Pancreas (tissue), 10 donors: Measurements from ENCODE around the gene TP53TG5. TPM values are rescaled to one million over a fixed set of nuclear protein-coding genes. Genes with fewer than 3 reads are reported as not detected.
A peak's percentile ranks its signal among the peaks of the same experiment; 100 is the strongest.

Experiments used
- ATAC-seq, 4 donors: fragments of 200-7000 bp; cut with Tn5 transposase; one replicate each; pipeline versions ENCODE4 v1.8.0 to v1.9.1; 2020; ENCODE audit warnings: mild to moderate bottlenecking in 4 of 4, moderate library complexity in 4 of 4
- DNase-seq, 6 donors: peaks; one replicate each; pipeline ENCODE4 v3.0.0-alpha.2; 2020
- FAIRE-seq: peaks from 2 replicates; lab custom pipeline; 2012; peaks lifted over from hg19 to GRCh38; lab: Jason Lieb, UNC
- H3K27ac ChIP-seq, 4 donors: fragments of 200-600 bp; sonication (generic); 1 replicate in 3 of 4; 2 replicates in 1 of 4; pipeline versions ENCODE4 v1.5.0 to v1.8.0; 2020
- H3K27me3 ChIP-seq, 4 donors: fragments of 200-600 bp; one replicate each; pipeline ENCODE4 v1.8.0; 2021
- H3K36me3 ChIP-seq, 3 donors: fragments of 200-600 bp; sonication (generic) in 1 of 3; one replicate each; pipeline versions ENCODE4 v1.5.0 to v1.8.0; 2020 to 2021
- H3K4me1 ChIP-seq, 3 donors: fragments of 200-600 bp; one replicate each; pipeline ENCODE4 v1.8.0; 2021
- H3K4me3 ChIP-seq, 4 donors: fragments of 200-600 bp; sonication (generic) in 2 of 4; one replicate each; pipeline versions ENCODE4 v1.5.0 to v1.8.0; 2020 to 2021
- H3K9me3 ChIP-seq, 4 donors: fragments of 200-600 bp; one replicate each; pipeline ENCODE4 v1.8.0; 2021
- WGBS, 2 donors: extraction: QIAGEN DNeasy Blood & Tissue Kit; methylation state at CpG; one replicate each; pipeline ENCODE4 v1.1.7; 2013; 5-methylcytosine and 5-hydroxymethylcytosine counted together
- intact Hi-C, 3 donors: fragments of 100-400 bp; cut with DNase I; formaldehyde crosslinking; loops; one replicate each; pipeline versions ENCODE4 v1.11.1 to v1.14.2; 2022
- polyA plus RNA-seq, 2 donors: library from polyadenylated mRNA; stranded (reverse); fragments of 200-250 nt; gene quantifications; one replicate each; pipeline ENCODE4 v1.2.3, GENCODE V29; 2013
- total RNA-seq, 6 donors: library from RNA; stranded (reverse); fragmentation: NEBNext Ultra II Directional in 4 of 6; extraction: Animal tissue kit (Norgen Biotek cat#: 25700) in 4 of 6; gene quantifications; one replicate each; pipeline versions ENCODE4 v1.2.1 to v1.2.4, GENCODE V29; 2021 to 2023
- TF ChIP-seq, protein P1 (sequence below), 4 donors: fragments of 200-600 bp; sonication (generic) in 3 of 4; IDR thresholded peaks; one replicate each; pipeline versions ENCODE4 v1.5.0 to v1.8.0; 2021; ENCODE audit warnings: antibody characterized with exemption in 4 of 4
- donor health status: healthy with polysubstance abuse.
- donor health status: DM: no; HTN: no; CAD: no; lungs with moderate emphysema.
- donor health status: DM: no; HTN: no; CAD: no.
- donor health status: control.
- donor health status: control.
- donor health status: Bipolar disorder and iron deficiency.
- donor health status: DM: yes; HTN: yes; CAD: no.
- donor health status: DM: no; HTN: no; CAD: no.
- donor health status: DM: no; HTN: no; CAD: no.
- donor health status: DM: yes; HTN: yes; CAD: no.

TP53TG5 gene
- total and polyA plus RNA-seq, 8 donors: 0.44 TPM; not detected in 7

DNA sequence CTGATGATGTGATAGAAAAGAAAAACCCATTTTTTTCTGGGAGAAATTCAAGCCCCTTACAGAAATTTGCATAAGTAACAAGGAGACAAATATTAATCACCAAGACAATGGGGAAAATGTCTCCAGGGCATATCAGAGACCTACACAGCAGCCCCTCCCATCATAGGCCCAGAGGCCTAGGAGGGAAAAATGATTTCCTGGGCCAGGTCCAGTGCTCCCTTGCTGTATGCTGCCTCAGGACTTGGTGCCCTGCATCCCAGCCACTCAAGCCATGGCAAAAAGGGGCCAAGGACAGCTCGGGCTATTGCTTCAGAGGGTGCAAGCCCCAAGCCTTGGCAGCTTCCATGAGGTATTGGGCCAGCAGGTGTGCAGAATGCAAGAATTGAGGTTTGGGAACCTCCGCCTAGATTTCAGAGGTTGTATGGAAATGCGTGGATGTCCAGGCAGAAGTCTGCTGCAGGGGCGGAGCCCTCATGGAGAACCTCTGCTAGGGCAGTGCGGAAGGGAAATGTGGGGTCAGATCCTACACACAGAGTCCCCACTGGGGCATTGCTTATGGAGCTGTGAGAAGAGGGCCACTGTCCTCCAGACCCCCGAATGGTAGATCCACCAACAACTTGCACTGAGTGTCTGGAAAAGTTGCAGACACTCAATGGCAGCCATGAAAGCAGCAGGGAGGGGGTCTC lies 22.4 kb upstream of the TP53TG5 start:
- Histone ChIP-seq H3K4me3 (no peak overlapping the region), H3K27me3 (no peaks in the 10 kb centered on the region), H3K27ac (no peak overlapping the region), H3K36me3 (no peaks in the 10 kb centered on the region), H3K9me3 (no peaks in the 10 kb centered on the region), H3K4me1 (no peaks in the 10 kb centered on the region)
- FAIRE-seq (no peak), ATAC-seq (no peak), DNase-seq (no peak)
- TF ChIP-seq, protein P1, sequence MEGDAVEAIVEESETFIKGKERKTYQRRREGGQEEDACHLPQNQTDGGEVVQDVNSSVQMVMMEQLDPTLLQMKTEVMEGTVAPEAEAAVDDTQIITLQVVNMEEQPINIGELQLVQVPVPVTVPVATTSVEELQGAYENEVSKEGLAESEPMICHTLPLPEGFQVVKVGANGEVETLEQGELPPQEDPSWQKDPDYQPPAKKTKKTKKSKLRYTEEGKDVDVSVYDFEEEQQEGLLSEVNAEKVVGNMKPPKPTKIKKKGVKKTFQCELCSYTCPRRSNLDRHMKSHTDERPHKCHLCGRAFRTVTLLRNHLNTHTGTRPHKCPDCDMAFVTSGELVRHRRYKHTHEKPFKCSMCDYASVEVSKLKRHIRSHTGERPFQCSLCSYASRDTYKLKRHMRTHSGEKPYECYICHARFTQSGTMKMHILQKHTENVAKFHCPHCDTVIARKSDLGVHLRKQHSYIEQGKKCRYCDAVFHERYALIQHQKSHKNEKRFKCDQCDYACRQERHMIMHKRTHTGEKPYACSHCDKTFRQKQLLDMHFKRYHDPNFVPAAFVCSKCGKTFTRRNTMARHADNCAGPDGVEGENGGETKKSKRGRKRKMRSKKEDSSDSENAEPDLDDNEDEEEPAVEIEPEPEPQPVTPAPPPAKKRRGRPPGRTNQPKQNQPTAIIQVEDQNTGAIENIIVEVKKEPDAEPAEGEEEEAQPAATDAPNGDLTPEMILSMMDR (IDR thresholded peaks at IDR 0.05): no peak
- WGBS, 2 donors: 94 to 95% methylated on average over 6 of the region's 6 CpGs
- intact Hi-C loops: no loop called here

DNA sequence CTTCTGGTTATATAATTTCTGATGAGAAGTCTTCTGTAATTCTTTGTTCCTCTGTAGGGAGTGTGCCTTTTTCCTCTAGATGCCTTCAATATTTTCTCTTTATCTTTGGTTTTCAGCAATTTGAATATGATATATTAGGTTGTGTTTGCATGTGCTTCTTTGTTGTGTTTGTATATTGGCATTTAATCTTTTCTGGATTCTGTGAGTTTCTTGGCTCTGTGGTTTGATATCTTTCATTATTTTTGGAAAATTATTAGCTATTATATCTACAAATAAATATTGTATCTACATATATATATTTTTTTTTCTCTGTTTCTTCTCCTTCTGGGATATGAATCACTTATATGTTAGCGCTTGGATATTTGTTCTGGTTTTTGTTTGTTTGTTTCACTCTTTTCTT lies 20.9 kb upstream of the TP53TG5 start:
- DNase-seq (no peak), ATAC-seq (no peak), FAIRE-seq (no peak)
- Histone ChIP-seq H3K27ac (no peak overlapping the region), H3K36me3 (no peaks in the 10 kb centered on the region), H3K4me3 (no peak overlapping the region), H3K4me1 (no peaks in the 10 kb centered on the region), H3K9me3 (no peaks in the 10 kb centered on the region), H3K27me3 (no peaks in the 10 kb centered on the region)
- intact Hi-C loops: no loop called here
- TF ChIP-seq, protein P1 (IDR thresholded peaks at IDR 0.05): no peak
- WGBS, 2 donors: 97 to 98% methylated on average over 1 of the region's 1 CpG

DNA sequence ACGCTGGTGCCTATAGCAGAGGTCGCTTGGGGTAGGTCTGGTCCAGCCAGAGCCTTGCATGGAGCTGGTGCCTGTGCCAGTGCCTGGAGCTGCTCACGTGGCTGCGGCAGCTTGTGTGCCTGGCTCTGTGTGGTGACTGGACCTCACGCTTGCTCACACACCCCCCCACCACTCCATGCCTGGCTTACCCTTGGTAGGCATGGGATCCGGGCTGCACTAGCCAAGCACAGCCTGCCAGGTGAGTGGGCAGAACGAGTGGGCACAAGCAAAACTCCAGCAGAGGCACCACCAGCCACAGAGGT lies 16.9 kb upstream of the TP53TG5 start:
- Histone ChIP-seq H3K27ac (no peak overlapping the region), H3K9me3 (no peaks in the 10 kb centered on the region), H3K4me1 (no peaks in the 10 kb centered on the region), H3K27me3 (no peaks in the 10 kb centered on the region), H3K36me3 (no peaks in the 10 kb centered on the region), H3K4me3 (no peak overlapping the region)
- TF ChIP-seq, protein P1 (IDR thresholded peaks at IDR 0.05): no peak
- intact Hi-C loops: no loop called here
- 79 to 83% methylated on average over 7 of the region's 7 CpGs for WGBS, 2 donors
- DNase-seq (no peak), ATAC-seq (no peak), FAIRE-seq (no peak)

DNA sequence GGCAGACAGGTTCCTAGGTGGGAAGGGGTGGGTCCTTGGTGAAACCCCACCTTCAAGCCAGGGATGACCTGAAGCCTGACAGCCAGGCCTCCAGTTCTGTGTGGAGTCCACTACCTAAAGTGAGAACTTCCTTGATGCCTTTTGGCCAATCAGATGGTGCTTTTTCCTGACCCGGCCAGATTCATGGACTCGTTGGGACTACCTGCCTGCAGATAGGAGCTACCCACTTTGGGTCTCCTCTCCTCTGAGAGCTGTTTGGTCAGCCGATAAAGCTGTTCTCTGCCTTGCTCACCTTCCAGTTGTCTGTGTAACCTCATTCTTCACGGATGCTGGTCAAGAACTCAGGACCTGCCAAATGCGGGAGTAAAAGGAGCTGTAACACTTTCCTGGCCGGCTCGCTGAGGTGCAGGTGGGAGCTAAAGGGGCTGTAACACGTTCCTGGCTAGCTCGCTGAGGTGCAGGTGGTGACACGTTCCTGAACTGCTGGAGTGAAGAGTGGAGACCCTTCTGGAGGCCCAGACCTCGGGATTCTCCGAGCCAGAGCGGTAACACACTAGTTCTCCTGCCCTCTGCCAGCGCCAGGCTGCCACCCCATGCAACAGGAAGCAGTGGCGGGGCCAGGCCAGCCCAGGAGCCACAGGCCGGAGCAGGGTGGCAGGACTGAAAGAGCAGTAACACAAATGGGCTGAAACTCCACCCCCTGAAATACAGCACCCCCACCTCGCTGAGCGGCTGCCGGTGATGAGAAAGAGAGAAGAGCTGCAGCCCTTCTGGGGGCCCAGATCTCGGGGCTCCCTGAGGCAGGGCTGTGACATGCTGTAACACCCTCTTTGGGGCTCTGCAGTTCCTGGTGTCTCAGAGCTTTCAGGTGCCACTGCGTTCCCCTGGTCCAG lies 16.3 kb upstream of the TP53TG5 start:
- 77 to 79% methylated on average over 21 of the region's 21 CpGs for WGBS, 2 donors
- Histone ChIP-seq H3K4me1 (no peaks in the 10 kb centered on the region), H3K27ac (no peak overlapping the region), H3K4me3 (no peak overlapping the region), H3K36me3 (no peaks in the 10 kb centered on the region), H3K27me3 (no peaks in the 10 kb centered on the region), H3K9me3 (no peaks in the 10 kb centered on the region)
- ATAC-seq (no peak), DNase-seq (peak in 1 of 6 donors; percentile 42), FAIRE-seq (no peak)
- TF ChIP-seq, protein P1 (IDR thresholded peaks at IDR 0.05): no peak
- intact Hi-C loops: no loop called here

DNA sequence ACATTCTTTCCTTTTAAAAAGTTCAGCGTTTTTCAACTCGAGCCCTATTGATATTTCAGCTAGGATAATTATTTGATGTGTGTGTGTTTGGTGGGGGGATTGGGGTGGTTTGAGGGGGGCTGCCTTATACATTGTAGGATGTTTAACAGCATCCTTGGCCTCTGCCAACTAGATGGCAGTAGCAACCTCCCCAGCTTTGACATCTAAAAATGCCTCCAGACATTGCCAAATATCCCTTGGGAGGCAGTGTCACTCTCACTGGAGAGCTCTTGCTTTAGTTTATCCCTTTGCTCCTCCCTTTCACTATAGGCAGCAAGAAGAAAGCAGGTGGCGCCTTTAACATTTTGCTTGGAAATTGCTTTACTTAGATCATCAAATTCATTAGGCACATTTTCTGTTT lies 14.6 kb upstream of the TP53TG5 start:
- TF ChIP-seq, protein P1 (IDR thresholded peaks at IDR 0.05): no peak
- Histone ChIP-seq H3K4me3 (no peak overlapping the region), H3K27ac (no peak overlapping the region), H3K9me3 (peaks cover 0 to under 1% (median 0%) of the 10 kb centered on the region in 4 donors), H3K36me3 (no peaks in the 10 kb centered on the region), H3K27me3 (no peaks in the 10 kb centered on the region), H3K4me1 (no peaks in the 10 kb centered on the region)
- DNase-seq (no peak), FAIRE-seq (no peak), ATAC-seq (no peak)
- 80 to 85% methylated on average over 3 of the region's 3 CpGs for WGBS, 2 donors
- intact Hi-C loops: no loop called here
